Amniotic epithelial cell (primary cell): ENCODE measurements around the gene EXOC7.

ENCODE experiments used
- DNase-seq: peaks from one replicate; pipeline ENCODE4 v3.0.0-alpha.2; 2010; ENCODE audit warnings: low read depth

Gene EXOC7, protein sequence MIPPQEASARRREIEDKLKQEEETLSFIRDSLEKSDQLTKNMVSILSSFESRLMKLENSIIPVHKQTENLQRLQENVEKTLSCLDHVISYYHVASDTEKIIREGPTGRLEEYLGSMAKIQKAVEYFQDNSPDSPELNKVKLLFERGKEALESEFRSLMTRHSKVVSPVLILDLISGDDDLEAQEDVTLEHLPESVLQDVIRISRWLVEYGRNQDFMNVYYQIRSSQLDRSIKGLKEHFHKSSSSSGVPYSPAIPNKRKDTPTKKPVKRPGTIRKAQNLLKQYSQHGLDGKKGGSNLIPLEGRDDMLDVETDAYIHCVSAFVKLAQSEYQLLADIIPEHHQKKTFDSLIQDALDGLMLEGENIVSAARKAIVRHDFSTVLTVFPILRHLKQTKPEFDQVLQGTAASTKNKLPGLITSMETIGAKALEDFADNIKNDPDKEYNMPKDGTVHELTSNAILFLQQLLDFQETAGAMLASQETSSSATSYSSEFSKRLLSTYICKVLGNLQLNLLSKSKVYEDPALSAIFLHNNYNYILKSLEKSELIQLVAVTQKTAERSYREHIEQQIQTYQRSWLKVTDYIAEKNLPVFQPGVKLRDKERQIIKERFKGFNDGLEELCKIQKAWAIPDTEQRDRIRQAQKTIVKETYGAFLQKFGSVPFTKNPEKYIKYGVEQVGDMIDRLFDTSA

DNA sequence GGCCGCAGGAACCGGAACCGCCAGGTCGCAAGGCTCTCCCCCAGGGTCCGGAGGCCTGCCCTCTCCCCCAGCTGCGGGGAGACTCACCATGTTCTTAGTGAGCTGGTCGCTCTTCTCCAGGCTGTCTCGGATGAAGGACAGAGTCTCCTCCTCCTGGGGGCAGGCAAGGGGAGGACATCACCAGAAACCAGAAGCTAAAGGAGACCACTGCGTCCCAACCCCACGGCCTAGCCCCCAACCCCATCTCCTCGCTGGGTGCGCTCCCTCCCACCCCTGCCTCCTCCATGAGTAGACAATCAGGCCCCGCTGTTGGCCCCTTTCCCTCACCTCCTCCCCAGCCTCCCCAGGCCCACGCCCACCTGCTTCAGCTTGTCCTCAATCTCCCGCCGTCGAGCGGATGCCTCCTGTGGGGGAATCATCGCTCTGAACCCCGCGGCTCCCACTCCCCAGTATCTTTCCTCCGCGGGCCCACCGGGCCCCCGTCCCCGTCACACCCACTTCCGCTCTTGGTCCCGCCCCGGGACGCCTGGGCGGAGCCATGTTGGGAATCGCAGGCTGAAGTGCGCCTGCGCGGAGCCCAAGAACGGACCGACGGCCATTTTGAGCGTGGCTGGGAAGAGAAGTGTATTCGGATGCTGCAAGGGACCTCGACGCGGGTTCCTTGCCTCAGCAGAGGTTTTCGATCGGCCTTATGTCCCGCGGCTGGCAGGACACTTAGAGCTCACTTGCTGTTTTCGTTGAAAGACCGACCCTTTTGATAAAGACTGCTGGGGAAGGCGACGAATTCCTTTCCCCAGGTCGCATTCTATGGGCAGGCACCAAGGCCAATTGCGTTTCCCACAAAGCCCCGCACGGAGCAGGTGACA lies at the start of gene EXOC7:
TSS of gene EXOC7 (minus strand) at position 514 of the 866 bp plus-strand sequence. CDS start at position 419, 95 bp downstream.
- DNase-seq = peak; percentile 77

DNA sequence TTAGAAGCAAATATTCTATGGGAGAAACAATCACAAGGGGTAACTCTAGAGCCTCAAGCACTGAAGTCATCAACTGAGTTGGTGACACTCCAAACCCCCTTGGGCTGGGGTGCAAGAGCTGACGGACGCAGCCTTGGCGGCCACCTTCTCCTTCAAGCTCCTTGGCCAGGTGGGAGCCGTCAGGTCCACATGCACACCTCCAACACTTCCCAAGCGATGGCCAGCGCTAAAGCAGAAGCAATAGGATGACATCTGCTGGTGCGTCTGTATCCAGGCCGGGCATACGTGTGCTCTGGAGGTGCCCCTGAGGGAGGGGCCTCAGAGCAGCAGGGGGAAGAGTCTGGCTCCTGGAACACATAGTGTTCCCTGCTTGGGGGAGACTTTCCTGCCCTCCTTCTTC lies 49.6 kb upstream of the EXOC7 start:
- no peak for DNase-seq

DNA sequence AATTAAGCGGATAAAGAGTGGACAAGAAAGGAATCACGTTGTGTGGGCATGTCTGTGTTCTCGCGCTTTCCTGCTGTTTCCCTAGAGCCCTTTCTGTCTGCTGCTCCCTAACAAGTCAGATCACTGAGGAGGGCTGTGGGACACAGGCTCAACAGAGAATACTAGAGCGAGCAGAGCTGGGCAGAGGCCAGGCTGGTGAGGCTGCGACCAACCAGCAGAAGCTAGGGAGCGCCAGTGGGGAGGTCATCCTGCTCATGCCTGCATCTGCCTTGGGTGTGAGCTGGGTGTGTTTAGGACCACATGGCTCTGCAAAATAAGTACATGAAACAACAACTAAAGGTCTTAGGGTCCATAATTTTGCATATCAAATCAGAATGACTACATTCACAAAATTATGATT lies 49.0 kb upstream of the EXOC7 start:
- DNase-seq = no peak

DNA sequence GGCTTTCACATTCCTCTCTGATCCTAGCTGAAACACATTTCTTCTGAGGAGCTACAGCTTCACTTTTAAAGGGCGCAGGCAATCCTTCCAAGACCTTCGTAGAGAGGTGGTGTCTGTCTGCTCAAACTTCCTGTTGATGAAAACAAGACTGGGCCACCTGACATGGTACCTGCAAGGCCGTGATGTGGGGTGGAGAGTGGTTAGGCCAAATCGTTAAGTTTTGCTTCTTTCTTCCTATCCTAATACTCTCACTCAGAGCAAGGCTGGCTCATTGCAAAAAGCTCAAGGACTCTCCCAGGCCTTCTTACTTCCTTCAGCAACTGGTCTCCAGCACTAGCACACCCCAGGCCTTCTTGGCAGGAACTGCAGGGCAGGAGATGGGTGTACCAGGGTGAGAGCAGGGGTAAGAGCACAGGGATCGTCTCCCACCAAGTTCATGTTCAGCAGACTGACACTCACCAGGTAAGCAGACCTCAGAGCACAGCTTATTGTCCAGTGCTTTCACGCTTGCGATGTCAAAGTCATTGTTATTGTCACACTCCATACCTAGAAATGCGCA lies 48.4 kb upstream of the EXOC7 start:
- no peak for DNase-seq

DNA sequence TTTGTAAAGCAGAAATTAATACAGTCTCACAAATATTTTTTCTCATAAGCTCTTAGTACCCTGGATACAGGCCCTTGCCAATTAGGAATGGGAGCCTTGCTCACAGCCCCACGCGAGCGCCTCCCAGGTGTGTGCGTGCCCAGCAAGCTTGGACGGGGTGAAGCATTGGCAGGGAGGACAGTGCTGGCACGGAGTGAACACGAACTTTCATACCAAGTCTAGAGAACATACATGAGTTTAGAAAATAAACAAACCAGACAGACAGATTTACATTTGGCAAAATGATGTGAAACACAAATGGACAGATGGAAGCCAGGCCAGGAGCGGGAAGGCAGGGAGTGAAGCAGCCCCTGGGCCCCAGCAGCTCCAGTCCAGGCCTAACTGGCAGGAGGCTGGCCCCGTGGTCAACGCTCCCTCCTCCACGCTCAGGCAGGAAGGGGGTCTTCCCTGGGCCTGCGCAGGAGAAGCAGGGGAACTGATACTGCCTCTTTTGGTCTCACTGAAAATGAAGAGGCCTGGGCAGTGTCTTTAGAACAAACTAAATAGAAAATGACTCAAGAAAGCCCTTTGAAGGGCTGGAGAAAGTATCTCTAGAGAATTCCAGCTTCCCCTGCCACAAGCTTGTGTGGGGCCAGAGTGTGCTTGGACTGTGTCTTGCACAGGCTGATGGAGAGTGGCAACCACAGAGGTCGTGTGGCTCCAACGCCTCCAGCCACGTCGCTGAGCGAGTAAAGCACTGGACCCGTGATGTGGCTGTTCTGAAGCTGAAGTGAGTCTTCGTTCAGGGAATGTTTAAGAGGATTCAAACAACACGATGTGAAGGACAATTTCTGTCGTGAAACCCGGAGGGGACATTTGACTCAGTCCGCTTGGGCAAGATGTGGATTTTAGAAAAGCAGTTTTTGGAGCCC lies 47.4 kb upstream of the EXOC7 start:
- DNase-seq = no peak

DNA sequence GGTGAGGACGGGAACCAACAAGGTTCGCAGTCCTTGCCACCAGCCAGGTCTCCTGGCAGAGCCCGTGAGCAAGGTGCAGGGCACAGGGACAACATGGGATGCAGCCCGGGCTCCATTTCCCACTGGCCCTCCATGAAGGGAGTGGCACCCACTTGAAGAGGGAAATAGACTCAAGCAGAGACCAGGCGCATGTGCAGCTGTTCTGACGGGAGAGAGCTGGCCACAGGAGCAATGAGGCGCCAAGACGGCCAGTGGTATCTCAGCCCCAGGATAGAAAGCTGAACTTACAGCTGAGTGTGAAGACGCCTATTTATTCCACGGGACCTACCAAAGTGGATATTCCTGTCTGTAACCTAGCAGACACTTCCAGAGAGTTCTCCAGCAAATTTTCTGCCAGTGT lies 45.6 kb upstream of the EXOC7 start:
- DNase-seq = no peak

DNA sequence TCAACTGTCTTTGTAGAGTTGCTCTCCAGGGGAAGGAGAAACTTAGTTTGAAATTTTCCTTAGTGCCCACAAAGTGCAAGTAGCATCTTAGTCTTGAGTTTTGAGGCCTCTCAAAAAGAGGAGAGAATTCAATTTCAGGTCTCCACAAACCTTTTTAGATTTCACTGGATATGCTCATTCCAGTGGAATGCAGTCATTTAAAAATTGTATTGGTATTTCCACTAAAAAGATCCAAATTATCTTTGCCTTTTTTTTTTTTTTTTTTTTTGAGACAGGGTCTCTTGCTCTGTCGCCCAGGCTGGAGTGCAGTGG lies 44.4 kb upstream of the EXOC7 start:
- DNase-seq = no peak

DNA sequence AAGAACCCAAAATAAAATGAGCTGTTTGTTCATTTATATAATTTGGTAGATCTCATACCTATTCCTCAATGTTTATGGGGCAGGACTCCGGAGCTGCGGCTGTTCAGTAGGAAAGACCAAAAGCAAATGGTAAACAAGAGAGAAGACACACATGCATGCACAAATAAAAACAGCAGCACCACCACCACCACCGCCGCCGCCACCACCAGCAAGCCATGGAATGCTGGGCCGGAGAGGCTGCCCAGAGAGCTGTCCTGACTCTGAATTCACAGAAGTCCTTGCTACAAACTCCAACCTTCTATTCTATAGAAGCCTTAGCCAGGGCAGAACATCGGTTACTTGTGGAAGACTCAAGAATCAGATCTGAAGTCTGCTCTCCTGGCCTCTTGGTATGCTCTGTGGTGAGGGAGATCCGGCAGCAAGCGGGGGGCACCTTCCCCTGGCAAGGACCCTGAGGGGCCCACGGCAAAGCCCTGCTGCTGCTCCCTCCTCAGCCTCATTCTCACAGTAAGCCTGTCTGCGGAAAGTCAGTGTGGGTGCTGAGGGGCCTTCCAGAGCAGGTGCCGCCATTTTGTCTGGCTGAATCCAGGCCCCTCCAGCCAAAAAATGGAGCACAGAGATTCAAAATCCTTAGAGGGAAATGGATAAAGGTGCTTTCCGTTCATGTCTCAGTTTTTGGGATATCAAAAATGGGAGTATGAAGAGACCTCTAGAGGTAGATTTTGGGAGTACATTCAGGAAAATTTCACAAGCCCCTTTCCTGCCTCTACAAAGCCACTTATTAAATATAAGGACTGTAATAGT lies 43.8 kb upstream of the EXOC7 start:
- DNase-seq = peak; percentile 16

DNA sequence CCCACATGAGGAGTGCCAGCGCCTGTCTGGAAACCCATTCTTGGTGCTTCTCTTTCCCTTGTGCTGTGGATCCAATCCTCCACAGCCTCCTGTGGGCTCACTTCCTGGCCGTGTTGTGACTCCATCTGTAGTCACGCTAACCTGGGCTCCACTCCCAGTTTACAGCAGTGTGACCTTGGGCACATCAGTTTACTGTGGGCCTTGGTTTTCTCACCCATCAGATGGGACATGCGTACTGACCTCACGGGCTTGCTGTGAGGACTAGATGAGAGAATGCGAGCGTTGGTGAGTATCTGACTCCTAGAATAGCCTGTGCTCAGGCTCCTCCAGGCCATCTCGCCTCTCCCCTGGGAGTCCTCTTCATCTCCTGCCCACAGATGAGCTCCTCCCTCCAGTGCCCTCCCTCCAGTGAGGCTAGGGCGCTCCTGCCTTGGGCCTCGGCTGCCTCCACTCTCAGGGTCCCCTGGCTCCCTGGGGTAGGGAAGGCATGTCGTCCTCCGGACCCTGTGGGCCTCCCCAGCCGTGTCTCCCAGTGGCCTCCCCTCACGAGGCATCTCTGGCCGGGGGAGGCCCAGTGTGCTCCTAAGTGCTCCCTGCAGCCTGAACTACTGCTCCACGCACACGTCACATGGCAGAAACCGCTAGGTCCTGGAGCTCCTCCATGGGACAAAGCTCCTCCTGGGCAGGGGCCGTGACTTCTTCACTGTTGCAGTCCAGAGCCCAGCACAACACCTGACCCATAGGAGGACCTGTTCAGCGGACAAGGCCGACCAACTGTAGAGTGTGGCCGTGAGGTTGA lies 42.7 kb upstream of the EXOC7 start:
- no peak for DNase-seq

DNA sequence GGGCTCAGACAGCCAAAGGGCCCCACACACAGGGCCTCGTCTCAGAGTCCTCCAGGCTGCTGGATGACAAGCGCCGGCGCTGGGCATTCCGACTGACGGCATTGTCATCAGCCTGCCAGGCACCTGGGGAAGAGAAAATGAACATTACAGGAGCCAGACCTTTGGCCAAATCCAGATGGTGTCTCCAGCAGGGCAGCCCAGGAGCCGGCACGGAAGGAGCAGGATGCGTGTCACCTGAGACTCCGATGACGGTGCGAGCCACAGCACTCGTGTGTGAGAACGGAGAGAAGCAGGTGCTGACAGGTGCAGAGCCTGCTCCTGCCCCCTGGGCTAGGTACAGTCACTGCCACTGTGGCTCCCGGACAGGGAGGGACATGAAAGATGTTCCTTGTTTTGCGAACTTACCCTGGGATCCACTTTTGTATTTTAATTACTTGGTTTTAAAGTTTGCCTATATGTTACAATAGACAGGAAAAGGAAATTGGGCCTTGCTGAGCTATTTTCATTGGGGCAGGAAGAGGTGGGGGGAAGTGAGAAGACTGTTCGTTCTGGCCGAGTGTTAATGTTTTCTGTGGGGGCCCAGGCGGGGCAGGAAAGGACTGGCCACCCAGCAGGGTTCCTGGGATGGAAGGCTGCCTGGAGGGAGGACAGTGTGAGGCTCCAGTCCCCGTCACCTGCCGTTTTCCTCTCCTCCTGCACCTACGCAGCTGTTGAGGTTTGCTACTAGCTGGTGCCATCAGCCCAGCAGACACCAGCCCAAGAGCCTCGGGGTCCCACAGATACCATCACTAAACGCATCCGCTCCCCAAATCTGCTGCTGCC lies 41.9 kb upstream of the EXOC7 start:
- no peak for DNase-seq

DNA sequence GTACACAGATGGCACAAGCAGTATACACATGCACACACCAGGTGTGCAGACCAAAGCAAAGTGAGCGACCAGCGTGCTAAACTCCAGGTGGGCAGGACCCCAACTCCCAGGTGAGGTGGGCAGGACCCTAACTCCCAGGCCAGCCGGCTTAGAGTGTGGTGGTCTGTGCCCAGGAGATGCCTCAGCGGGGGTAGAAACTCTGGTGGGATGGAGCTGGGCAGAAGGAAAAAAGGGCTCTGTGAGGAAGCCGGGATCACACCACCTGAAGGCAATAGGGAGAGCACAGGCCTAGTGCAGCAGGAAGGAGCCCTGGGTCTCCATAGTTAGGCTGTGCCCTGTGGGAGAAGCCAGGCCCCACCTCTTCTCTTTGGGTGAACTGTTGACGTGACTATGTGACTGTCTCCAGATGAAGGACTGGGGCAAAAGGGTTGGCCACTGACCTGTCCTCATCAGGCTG lies 39.0 kb upstream of the EXOC7 start:
- no peak for DNase-seq

DNA sequence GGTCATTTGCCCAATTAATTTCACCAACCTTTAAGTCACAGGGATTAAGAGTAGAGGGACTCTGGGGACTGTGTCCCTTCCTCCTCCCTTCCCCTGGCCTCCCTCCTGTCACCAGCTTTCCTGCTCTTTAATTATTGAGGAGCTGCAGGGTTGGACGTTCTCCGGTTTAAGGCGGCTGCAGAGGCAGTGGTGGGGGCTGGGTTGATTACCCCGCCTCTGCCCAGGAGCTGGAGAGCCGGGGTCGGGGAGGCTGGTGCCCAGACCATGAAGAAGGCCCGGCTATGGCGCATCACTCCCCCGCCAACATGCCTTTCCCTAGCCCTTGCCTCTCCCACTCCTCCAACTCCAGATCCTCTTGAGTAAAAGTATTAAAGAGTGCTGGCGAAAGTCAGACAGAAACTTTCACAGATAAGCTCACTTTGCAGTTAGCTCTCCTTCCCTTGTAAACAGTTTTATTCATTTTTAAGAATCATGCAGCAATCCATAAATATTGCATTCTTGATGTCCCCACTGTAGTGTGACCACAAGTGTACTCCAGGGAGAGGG lies 38.5 kb upstream of the EXOC7 start:
- peak; percentile 22 for DNase-seq

DNA sequence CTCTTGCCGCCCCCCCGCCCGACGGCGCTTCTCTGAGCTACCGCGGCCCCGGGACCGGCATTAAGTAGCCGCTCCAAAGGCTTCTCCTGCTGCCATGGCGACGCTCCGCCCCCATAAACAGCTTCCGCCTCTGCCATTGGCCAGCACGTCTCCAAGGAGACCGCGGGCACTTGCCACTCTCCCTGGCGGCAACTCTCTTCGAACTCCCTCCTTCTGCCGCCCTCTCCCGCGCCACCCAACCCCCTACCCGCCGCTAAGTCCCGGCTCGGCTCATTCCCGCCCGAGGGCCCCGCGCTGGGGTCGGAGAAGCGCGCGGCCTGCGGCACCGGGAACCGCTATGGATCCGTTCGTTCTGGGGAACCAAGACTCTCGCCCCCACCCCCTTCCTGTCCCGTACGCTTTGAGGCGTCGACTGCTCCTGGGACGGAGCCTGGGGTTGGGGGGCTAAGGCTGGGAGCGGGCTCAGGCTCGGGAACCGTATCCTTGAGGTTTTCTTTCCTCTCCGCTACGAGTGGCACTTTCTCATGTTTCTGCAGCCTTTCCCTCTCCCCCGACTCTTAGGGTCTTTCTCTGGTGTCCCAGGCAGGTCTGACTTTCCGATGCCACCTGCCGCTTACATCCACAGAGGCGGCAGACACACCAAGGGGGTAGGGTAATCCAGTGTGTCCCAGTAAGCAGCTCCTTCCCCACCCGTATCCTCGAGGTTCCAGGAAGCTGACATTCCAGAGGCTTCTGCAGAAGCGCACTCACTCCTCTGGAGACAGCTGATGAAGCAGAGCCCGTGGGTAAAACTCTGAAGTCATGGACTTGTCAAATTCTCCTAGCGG lies 37.8 kb upstream of the EXOC7 start, which contains the start of gene FOXJ1:
TSS of gene FOXJ1 (minus strand) at position 34 of the 827 bp plus-strand sequence. CDS start 850 bp downstream, outside the sequence.
- peak; percentile 73 for DNase-seq

DNA sequence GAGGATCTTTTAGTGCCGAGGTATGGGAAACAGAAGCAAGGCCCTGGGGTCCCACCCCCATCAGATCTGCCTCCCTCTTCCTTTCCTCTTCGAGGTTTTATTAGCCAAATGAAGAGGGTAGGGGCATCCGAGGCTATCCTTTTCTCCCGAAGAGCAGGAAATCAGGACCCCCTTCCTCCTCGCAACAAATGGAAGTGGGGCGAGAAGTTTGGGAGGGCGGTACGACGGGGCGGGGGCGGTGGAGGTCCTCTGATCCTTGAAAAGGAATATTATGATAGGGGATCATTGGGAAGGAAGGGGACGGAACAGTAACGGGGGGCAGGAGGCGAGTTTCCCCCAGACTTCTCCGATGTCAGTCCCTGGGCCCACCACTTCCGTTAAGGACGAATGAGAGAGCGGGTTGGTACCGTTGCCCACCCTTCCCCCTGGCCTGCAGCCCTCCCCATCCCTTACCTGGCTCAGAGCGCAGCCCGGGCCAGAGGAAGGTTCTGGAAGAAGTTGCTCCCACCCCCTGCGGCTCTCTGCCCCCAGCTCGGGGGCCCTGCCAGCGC lies 37.1 kb upstream of the EXOC7 start:
- no peak for DNase-seq

DNA sequence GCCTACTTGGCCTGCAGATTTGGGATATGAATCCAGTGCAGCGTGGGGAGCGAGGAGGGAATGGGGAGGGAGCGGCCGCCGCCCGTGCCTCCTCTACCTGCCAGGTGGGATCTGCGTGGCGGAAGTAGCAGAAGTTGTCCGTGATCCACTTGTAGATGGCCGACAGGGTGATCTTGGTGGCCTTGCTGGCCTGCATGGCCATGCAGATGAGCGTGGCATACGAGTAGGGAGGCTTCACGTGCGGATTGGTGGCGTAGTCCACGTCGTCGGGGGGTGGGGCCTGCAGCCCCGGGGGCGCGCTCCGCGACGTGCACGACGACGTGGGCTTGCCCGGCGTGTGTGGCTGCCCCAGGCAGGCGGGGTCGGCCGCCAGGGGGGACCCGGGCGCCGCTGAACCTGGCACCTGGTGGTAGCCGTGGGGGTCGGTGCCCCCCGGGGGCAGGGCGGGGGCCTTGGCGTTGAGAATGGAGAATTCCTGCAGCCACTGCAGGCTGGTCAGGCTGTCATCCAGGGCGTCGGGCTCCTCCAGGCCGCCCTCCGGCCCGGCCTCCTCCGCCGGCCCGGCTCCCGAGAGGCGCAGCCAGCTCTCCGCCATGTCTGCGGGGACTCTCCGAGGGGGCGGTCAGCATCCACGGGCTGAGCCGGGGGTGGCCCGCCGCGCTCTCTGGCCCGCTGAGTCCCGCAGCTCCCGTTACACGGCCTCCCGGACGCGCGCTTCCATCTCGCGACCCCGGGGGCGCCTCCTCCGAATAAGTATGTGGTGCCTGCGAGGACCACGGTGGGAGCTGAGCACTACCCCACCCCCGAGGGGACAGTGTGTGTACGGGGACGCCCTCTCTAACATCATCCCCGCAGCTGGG lies 36.4 kb upstream of the EXOC7 start:
- no peak for DNase-seq
